ENCODE results near the gene EML2. TPM values are rescaled to one million over a fixed set of nuclear protein-coding genes. Genes with fewer than 3 reads are reported as not detected.
A peak's percentile ranks its signal among the peaks of the same experiment; 100 is the strongest.

EML2 gene
- total and polyA plus RNA-seq, 2 donors from 2014 or later, result 36.6 to 93.8 TPM

DNA sequence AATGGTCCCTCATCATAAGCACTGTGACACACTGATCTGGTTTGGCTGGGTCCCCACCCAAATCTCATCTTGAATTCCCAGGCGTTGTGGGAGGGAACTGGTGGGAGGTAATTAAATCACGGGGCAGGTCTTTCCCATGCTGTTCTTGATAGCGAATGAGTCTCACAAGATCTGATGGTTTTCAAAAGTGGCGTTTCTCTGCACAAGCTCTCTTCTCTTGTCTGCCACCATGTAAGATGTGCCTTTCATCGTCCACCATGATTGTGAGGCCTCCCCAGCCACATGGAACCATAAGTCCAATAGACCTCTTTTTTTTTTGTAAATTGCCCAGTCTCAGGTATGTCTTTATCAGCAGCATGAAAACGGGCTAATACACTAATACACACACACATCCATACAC lies 30.2 kb downstream of the EML2 start:
- no peaks in the 10 kb centered on the region for H3K36me3 ChIP-seq (ENCODE audit: control insufficient read depth in 2 of 3, insufficient read depth in 3 of 3, low read length in 3 of 3)
- no peaks in the 10 kb centered on the region for H3K27me3 ChIP-seq (ENCODE audit: control insufficient read depth, insufficient read depth, low read length)
- TF ChIP-seq, protein P1, sequence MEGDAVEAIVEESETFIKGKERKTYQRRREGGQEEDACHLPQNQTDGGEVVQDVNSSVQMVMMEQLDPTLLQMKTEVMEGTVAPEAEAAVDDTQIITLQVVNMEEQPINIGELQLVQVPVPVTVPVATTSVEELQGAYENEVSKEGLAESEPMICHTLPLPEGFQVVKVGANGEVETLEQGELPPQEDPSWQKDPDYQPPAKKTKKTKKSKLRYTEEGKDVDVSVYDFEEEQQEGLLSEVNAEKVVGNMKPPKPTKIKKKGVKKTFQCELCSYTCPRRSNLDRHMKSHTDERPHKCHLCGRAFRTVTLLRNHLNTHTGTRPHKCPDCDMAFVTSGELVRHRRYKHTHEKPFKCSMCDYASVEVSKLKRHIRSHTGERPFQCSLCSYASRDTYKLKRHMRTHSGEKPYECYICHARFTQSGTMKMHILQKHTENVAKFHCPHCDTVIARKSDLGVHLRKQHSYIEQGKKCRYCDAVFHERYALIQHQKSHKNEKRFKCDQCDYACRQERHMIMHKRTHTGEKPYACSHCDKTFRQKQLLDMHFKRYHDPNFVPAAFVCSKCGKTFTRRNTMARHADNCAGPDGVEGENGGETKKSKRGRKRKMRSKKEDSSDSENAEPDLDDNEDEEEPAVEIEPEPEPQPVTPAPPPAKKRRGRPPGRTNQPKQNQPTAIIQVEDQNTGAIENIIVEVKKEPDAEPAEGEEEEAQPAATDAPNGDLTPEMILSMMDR (IDR thresholded peaks at IDR 0.05; ENCODE audit: borderline replicate concordance, extremely low read depth, insufficient read depth), result no peak
- no peak overlapping the region for H3K4me3 ChIP-seq (ENCODE audit: low read length in 3 of 3)
- no peaks in the 10 kb centered on the region for H3K9me3 ChIP-seq (ENCODE audit: control insufficient read depth in 2 of 3, insufficient read depth in 1 of 3, low read length in 3 of 3)
- peaks cover 0 to 8% (median 0%) of the 10 kb centered on the region in 3 donors for H3K4me1 ChIP-seq (ENCODE audit: control insufficient read depth in 2 of 3, insufficient read depth in 2 of 3, low read depth in 1 of 3, low read length in 3 of 3)
- H3K27ac ChIP-seq (ENCODE audit: low read depth in 2 of 2, low read length in 2 of 2), result no peak overlapping the region
- no peak for DNase-seq
- no peak for FAIRE-seq
- intact Hi-C loops (cut with DNase I), result no loop called here
- H3K9ac ChIP-seq (ENCODE audit: low read length in 3 of 3), result no peak overlapping the region

DNA sequence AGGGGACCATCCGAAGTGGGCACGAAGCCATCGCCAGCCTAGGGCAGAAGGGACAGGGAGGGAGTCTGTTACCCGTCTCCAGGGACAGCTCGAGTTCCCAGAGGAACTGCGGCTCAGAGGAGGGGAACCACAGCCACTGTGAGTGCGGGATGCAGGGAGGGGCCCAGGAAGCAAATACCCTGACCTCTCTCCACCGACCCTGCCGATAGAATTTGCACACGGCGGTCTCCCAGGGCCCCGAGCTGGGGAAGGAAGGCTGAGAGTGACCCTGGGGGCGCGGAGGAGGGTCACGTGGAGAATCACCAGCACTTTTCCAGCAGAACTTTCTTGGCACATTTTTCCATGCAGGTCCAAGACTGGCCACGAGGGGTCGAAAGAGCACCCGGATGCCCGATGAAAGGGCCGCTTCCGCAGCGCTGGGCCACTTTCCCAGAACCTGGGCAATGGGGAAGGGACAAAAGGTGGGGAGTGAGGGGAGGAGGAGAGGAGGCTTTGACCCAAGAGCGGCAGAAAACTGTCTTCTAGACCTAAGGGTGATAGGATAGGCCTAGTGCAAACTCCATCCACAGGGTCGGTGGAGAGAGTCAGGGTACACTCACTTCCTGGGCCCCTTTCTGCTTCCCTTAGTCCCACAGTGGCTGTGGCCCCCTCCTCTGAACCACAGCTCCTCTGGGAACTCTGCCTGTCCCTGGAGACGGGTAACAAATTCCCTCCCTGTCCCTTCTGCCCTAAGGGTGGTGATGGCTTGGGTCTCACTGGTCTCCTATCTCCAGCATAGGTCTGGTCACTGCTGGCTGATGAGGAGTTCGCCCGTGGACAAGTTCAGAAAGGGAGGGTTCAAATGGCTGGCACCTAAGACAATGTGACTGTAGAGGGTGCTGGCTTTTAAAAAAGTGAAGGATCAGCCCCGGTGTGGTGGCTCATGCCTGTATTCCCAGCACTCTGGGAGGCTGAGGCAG lies 31.8 kb downstream of the EML2 start:
- intact Hi-C loops (cut with DNase I), result no loop called here
- Histone ChIP-seq H3K27ac (ENCODE audit: low read depth in 2 of 2, low read length in 2 of 2) (peak overlapping the region; percentile 39 to 51), H3K27me3 (ENCODE audit: control insufficient read depth, insufficient read depth, low read length) (no peaks in the 10 kb centered on the region), H3K4me3 (ENCODE audit: low read length in 3 of 3) (peak overlapping the region in 2 of 3 donors; percentile 25 to 39), H3K36me3 (ENCODE audit: control insufficient read depth in 2 of 3, insufficient read depth in 3 of 3, low read length in 3 of 3) (no peaks in the 10 kb centered on the region), H3K9ac (ENCODE audit: low read length in 3 of 3) (peak overlapping the region in 2 of 3 donors; percentile 20 to 55), H3K4me1 (ENCODE audit: control insufficient read depth in 2 of 3, insufficient read depth in 2 of 3, low read depth in 1 of 3, low read length in 3 of 3) (peaks cover 0 to 8% (median 0%) of the 10 kb centered on the region in 3 donors), H3K9me3 (ENCODE audit: control insufficient read depth in 2 of 3, insufficient read depth in 1 of 3, low read length in 3 of 3) (no peaks in the 10 kb centered on the region)
- FAIRE-seq (no peak), DNase-seq (peak; percentile 85 to 92 (median 90))
- TF ChIP-seq, protein P1 (IDR thresholded peaks at IDR 0.05; ENCODE audit: borderline replicate concordance, extremely low read depth, insufficient read depth), result peak; percentile 91

DNA sequence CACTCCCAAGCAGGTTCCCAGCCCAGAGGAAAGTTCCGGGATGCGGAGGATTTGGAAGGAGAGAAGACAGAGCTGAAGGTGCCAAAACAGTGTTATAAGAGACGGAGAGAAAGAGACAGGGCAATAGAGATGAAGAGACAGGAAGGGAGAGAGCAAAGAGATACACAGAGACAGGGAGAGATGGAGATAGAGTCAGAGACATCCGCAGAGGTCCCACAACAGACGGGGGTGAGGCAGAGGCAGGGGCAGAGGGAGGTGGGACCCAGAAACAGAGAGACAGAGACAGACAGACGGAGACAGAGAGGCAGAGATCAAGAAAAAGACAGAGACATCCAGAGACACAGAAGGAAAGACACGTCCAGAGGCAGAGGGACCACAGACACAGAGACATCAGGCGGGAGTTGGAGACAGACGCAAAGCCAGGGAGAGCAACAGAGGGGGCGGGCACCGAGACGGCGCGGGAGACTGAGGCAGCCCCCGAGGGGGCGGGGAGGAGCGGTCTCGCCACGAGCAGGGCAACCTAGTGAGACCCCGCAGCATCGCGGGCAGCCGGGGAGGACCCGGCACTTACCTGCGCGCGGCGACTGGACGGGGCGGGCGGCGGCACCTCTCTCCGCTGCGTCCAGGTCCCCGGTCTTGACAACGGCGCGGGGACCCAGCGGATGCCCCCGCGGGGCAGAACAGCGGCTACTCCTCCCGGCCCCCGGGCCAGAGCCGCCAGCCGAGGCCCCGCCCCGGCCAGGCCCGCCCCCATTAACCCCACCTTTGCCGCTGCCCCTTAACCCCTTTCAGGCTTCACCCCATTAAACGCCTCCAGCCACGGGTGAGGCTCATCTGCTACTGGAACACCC lies 37.4 kb downstream of the EML2 start, which contains the start of gene GPR4:
GPR4 (minus strand) TSS at position 689 of the 851 bp plus-strand sequence. CDS start 10,346 bp downstream, outside the sequence.
- no peaks in the 10 kb centered on the region for H3K36me3 ChIP-seq (ENCODE audit: control insufficient read depth in 2 of 3, insufficient read depth in 3 of 3, low read length in 3 of 3)
- H3K4me1 ChIP-seq (ENCODE audit: control insufficient read depth in 2 of 3, insufficient read depth in 2 of 3, low read depth in 1 of 3, low read length in 3 of 3), result peaks cover 0 to 12% (median 8%) of the 10 kb centered on the region in 3 donors
- H3K27ac ChIP-seq (ENCODE audit: low read depth in 2 of 2, low read length in 2 of 2), result peak within 1 kb of the TSS; percentile 60 to 74
- DNase-seq, result peak in 4 of 5 donors; percentile 32 to 85 (median 49)
- no peaks in the 10 kb centered on the region for H3K9me3 ChIP-seq (ENCODE audit: control insufficient read depth in 2 of 3, insufficient read depth in 1 of 3, low read length in 3 of 3)
- peaks cover 33% of the 10 kb centered on the region for H3K27me3 ChIP-seq (ENCODE audit: control insufficient read depth, insufficient read depth, low read length)
- TF ChIP-seq, protein P1 (IDR thresholded peaks at IDR 0.05; ENCODE audit: borderline replicate concordance, extremely low read depth, insufficient read depth), result no peak
- FAIRE-seq, result no peak
- H3K4me3 ChIP-seq (ENCODE audit: low read length in 3 of 3), result peak within 1 kb of the TSS; percentile 44 to 77 (median 45)
- intact Hi-C loops (cut with DNase I), result no loop called here
- peak within 1 kb of the TSS in 2 of 3 donors; percentile 2 to 85 for H3K9ac ChIP-seq (ENCODE audit: low read length in 3 of 3)
